Ovary (tissue), 9 donors: ENCODE results near the gene SEMA6C. TPM values are rescaled to one million over a fixed set of nuclear protein-coding genes. Genes with fewer than 3 reads are reported as not detected.

Source experiments
- DNase-seq, 5 donors: peaks; one replicate each; pipeline ENCODE4 v3.0.0-alpha.2; 2019 to 2020
- H3K27ac ChIP-seq, 2 donors: fragments of 200-600 bp; one replicate each; pipeline versions ENCODE4 v1.5.1 to v1.8.0; 2019 to 2022
- H3K27me3 ChIP-seq: fragments of 200-600 bp; one replicate; pipeline ENCODE4 v1.8.0; 2022
- H3K36me3 ChIP-seq: fragments of 200-600 bp; sonication (generic); one replicate; pipeline ENCODE4 v1.5.1; 2019
- H3K4me1 ChIP-seq: one replicate; pipeline ENCODE4 v1.8.1; 2013; ENCODE audit warnings: mild to moderate bottlenecking, moderate library complexity; ENCODE audit not compliant: insufficient read depth
- H3K4me3 ChIP-seq: fragments of 200-600 bp; sonication (generic); one replicate; pipeline ENCODE4 v1.5.1; 2017
- H3K9me3 ChIP-seq, 2 donors: fragments of 200-600 bp in 1 of 2; sonication (generic) in 1 of 2; one replicate each; pipeline versions ENCODE4 v1.5.1 to v1.8.1; 2013 to 2019; ENCODE audit warnings: mild to moderate bottlenecking in 1 of 2, moderate library complexity in 1 of 2
- CTCF ChIP-seq, 3 donors: fragments of 450-650 bp in 2 of 3; fragments of 200-600 bp in 1 of 3; IDR thresholded peaks; one replicate each; pipeline versions ENCODE4 v1.5.1 to v1.8.0; 2016 to 2022; ENCODE audit warnings: antibody characterized with exemption in 3 of 3, mild to moderate bottlenecking in 1 of 3
- EP300 ChIP-seq: sonication (generic); formaldehyde crosslinking; IDR thresholded peaks from one replicate; pipeline ENCODE4 v1.6.1; 2017; ENCODE audit warnings: antibody characterized with exemption
- POLR2A ChIP-seq: fragments of 450-650 bp; IDR thresholded peaks from one replicate; pipeline ENCODE4 v1.6.1; 2017; ENCODE audit warnings: antibody characterized with exemption, mild to moderate bottlenecking, moderate library complexity
- WGBS, 3 donors: extraction: QIAGEN DNeasy Blood & Tissue Kit in 1 of 3; methylation state at CpG; one replicate each; pipeline versions ENCODE4 v1.1.5 to v1.1.7; 2013 to 2017; 5-methylcytosine and 5-hydroxymethylcytosine counted together
- intact Hi-C, 4 donors: fragments of 100-400 bp; cut with DNase I; formaldehyde crosslinking; loops; one replicate each; pipeline versions ENCODE4 v1.11.0 to v1.15.1; 2022 to 2023
- polyA plus RNA-seq, 2 donors: library from polyadenylated mRNA; stranded (reverse); fragments of 200-250 nt in 1 of 2; fragments of 350-450 nt in 1 of 2; fragmentation: Illumina TruSeq in 1 of 2; extraction: RNeasy Lipid Tissue Mini Kit (QIAGEN cat#74804) in 1 of 2; gene quantifications; one replicate each; pipeline ENCODE4 v1.2.3, GENCODE V29; 2013 to 2014
- total RNA-seq, 7 donors: library from RNA; depleted of rRNA in 2 of 7; stranded (reverse); fragments of >200 nt in 2 of 7; fragmentation: NEBNext Ultra II Directional in 3 of 7; extraction: Animal tissue kit (Norgen Biotek cat#: 25700) in 3 of 7; gene quantifications; one replicate each; pipeline versions ENCODE4 v1.1.0 to v1.2.4, GENCODE V29; 2016 to 2023
- donor health status: DM: no; HTN: no; CAD: no; lungs with moderate emphysema.
- donor health status: DM: no; HTN: no; CAD: no.
- donor health status: Bipolar disorder and iron deficiency.
- donor health status: DM: yes; HTN: yes; CAD: no.
- donor health status: DM: no; HTN: no; CAD: no.
- donor health status: DM: yes; HTN: yes; CAD: no.

Gene SEMA6C
- total and polyA plus RNA-seq, 9 donors: 5.0 to 18.0 (median 13.4) TPM

GRCh38 chr1:151131701-151132334 is 14.6 kb downstream of the SEMA6C start:
- Histone ChIP-seq H3K9me3 (no peaks in the 10 kb centered on the region), H3K27me3 (no peaks in the 10 kb centered on the region), H3K27ac (peak overlapping the region; percentile 26 to 76), H3K4me3 (peak overlapping the region; percentile 44), H3K36me3 (no peaks in the 10 kb centered on the region), H3K4me1 (no peaks in the 10 kb centered on the region)
- TF ChIP-seq CTCF (IDR thresholded peaks at IDR 0.05): no peak
- no peak for TF ChIP-seq POLR2A
- no peak for TF ChIP-seq EP300
- 7 to 15% (median 10%) methylated on average over 29 to 39 of the region's 39 CpGs for WGBS, 3 donors
- DNase-seq: peak; percentile 52 to 73 (median 59)
- intact Hi-C loops: no loop called here

DNA sequence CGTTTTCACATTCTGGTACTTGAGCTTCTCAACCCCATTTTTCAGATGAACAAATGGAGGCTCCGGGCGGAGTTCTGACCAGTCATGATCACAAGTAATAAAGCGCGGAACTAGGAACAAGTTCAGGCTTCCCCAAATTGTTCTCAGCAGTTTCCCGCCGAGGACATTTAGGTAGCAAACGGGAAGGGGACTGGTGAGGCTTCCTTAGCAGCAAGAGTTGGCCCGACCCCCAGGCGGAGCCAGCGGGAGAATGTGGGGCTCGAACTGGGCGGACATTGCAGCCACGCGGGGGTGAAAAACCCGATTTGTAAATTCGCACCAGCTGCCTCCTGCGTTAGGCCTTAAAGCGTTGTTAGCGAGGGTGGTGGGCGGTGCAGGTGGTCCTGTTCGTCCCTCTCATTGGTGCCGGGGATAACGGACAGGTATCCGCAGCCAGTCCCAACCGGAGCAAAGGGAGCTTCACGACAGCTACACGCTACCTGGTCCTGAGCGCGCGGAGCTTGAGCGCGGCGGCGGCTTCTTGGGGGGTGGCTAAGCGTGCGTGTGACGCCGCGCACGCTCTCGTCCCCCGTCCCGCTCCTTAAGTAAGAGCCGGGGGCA is 15.3 kb downstream of the SEMA6C start:
- intact Hi-C loops: no loop called here
- DNase-seq: peak; percentile 92 to 95 (median 92)
- Histone ChIP-seq H3K36me3 (no peaks in the 10 kb centered on the region), H3K27ac (peak overlapping the region; percentile 26 to 76), H3K4me3 (peak overlapping the region; percentile 44), H3K27me3 (no peaks in the 10 kb centered on the region), H3K9me3 (no peaks in the 10 kb centered on the region), H3K4me1 (no peaks in the 10 kb centered on the region)
- 7 to 9% (median 8%) methylated on average over 44 to 45 of the region's 45 CpGs for WGBS, 3 donors
- peak; percentile 53 for TF ChIP-seq POLR2A
- peak in 1 of 3 donors; percentile 22 for TF ChIP-seq CTCF (IDR thresholded peaks at IDR 0.05)
- TF ChIP-seq EP300: no peak

DNA sequence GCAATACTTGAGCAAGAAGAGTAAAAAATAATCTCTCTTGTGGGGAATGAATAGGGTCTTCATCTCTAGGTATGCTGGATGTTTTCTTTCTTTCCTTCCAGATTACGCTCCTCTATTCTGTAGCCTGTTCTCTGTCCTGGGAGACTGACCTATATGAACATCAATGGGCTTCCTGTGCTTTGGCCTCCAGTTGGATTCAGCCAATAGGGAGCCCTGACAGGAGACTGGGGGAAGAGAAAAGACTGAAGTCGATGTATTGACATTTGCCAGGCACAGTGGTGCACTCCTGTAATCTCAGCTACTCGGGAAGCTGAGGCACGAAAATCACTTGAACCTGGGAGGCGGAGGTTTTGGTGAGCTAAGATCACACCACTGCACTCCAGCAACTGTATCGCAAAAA is 17.6 kb downstream of the SEMA6C start:
- TF ChIP-seq POLR2A: no peak
- TF ChIP-seq CTCF (IDR thresholded peaks at IDR 0.05): no peak
- TF ChIP-seq EP300: no peak
- 75 to 80% (median 78%) methylated on average over 6 of the region's 6 CpGs for WGBS, 3 donors
- Histone ChIP-seq H3K27me3 (no peaks in the 10 kb centered on the region), H3K27ac (no peak overlapping the region), H3K36me3 (no peaks in the 10 kb centered on the region), H3K4me3 (no peak overlapping the region), H3K9me3 (no peaks in the 10 kb centered on the region), H3K4me1 (no peaks in the 10 kb centered on the region)
- DNase-seq: no peak
- intact Hi-C loops: no loop called here

GRCh38 chr1:151124763-151125403 is 21.5 kb downstream of the SEMA6C start:
- intact Hi-C loops: no loop called here

More at GRCh38 chr1:151124763-151125403, 21.5 kb downstream of the SEMA6C start:
- H3K27ac ChIP-seq: no peak overlapping the region
- no peak for DNase-seq
- TF ChIP-seq CTCF (IDR thresholded peaks at IDR 0.05): no peak
- no peak for TF ChIP-seq EP300
- no peak for TF ChIP-seq POLR2A
- H3K9me3 ChIP-seq: no peaks in the 10 kb centered on the region
- H3K4me3 ChIP-seq: no peak overlapping the region
- no peaks in the 10 kb centered on the region for H3K27me3 ChIP-seq
- WGBS, 3 donors: 57 to 67% (median 64%) methylated on average over 5 of the region's 5 CpGs
- no peaks in the 10 kb centered on the region for H3K36me3 ChIP-seq
- no peaks in the 10 kb centered on the region for H3K4me1 ChIP-seq
